Nephron (organoid): ENCODE measurements around the gene ABHD10.
A peak's percentile ranks its signal among the peaks of the same experiment; 100 is the strongest.

ENCODE experiments used
- H3K27ac Mint-ChIP-seq, 3 experiments: 2 replicates each; pipeline ENCODE4 v1.8.0; 2020; ENCODE audit warnings: mixed read lengths in 3 of 3, mild to moderate bottlenecking in 2 of 3, moderate library complexity in 1 of 3
- H3K27me3 Mint-ChIP-seq: 2 replicates; pipeline ENCODE4 v1.8.0; 2021; ENCODE audit warnings: low read depth, mild to moderate bottlenecking, moderate library complexity, mixed read lengths
- H3K36me3 Mint-ChIP-seq: 2 replicates; pipeline ENCODE4 v1.8.0; 2020; ENCODE audit warnings: low read depth, mixed read lengths
- H3K4me1 Mint-ChIP-seq: 2 replicates; pipeline ENCODE4 v1.8.0; 2020; ENCODE audit warnings: mixed read lengths
- H3K4me3 Mint-ChIP-seq, 3 experiments: 2 replicates each; pipeline ENCODE4 v1.8.0; 2020; ENCODE audit warnings: mild to moderate bottlenecking in 3 of 3, mixed read lengths in 3 of 3, moderate library complexity in 2 of 3
- H3K9me3 Mint-ChIP-seq: 2 replicates; pipeline ENCODE4 v1.8.0; 2020; ENCODE audit warnings: mixed read lengths
- CTCF ChIP-seq, 3 experiments: fragments of 200-600 bp; sonication (generic); IDR thresholded peaks; one replicate each; pipeline ENCODE4 v1.5.0; 2021; ENCODE audit warnings: antibody characterized with exemption in 3 of 3; ENCODE audit not compliant: unreplicated experiment in 3 of 3

The ABHD10 gene

GRCh38 chr3:112010636-112011035 lies 31.8 kb downstream of the ABHD10 start:
- Mint-ChIP-seq H3K27me3 (no peaks in the 10 kb centered on the region), H3K9me3 (no peaks in the 10 kb centered on the region), H3K36me3 (peaks cover 7% of the 10 kb centered on the region), H3K27ac (peak overlapping the region; percentile 66 to 91 (median 84)), H3K4me1 (peaks cover 56% of the 10 kb centered on the region), H3K4me3 (no peak overlapping the region)
- TF ChIP-seq CTCF (IDR thresholded peaks at IDR 0.05; ENCODE audit: unreplicated experiment in 3 of 3): no peak

GRCh38 chr3:112011376-112011940 lies 32.6 kb downstream of the ABHD10 start:
- peaks cover 56% of the 10 kb centered on the region for H3K4me1 Mint-ChIP-seq
- no peak overlapping the region for H3K4me3 Mint-ChIP-seq

GRCh38 chr3:112012205-112012992 lies 33.6 kb downstream of the ABHD10 start:
- Mint-ChIP-seq H3K36me3 (peaks cover 7% of the 10 kb centered on the region), H3K27me3 (no peaks in the 10 kb centered on the region), H3K9me3 (no peaks in the 10 kb centered on the region), H3K4me3 (no peak overlapping the region), H3K27ac (peak overlapping the region; percentile 7 to 74 (median 17)), H3K4me1 (peaks cover 54% of the 10 kb centered on the region)
- TF ChIP-seq CTCF (IDR thresholded peaks at IDR 0.05; ENCODE audit: unreplicated experiment in 3 of 3): no peak

More at GRCh38 chr3:112011376-112011940, 32.6 kb downstream of the ABHD10 start:
- Mint-ChIP-seq H3K9me3 (no peaks in the 10 kb centered on the region), H3K36me3 (peaks cover 7% of the 10 kb centered on the region), H3K27ac (peak overlapping the region; percentile 66 to 91 (median 84)), H3K27me3 (no peaks in the 10 kb centered on the region)
- no peak for TF ChIP-seq CTCF (IDR thresholded peaks at IDR 0.05; ENCODE audit: unreplicated experiment in 3 of 3)

- Mint-ChIP-seq H3K9me3 (no peaks in the 10 kb centered on the region), H3K27ac (peak overlapping the region; percentile 7 to 79 (median 19)), H3K36me3 (peaks cover 7% of the 10 kb centered on the region), H3K4me3 (peak overlapping the region in 2 of 3 experiments; percentile 9 to 47), H3K4me1 (peaks cover 49% of the 10 kb centered on the region), H3K27me3 (no peaks in the 10 kb centered on the region)
- peak; percentile 65 to 77 (median 76) for TF ChIP-seq CTCF (IDR thresholded peaks at IDR 0.05; ENCODE audit: unreplicated experiment in 3 of 3)
Observed at GRCh38 chr3:112013058-112013783, 34.4 kb downstream of the ABHD10 start.

GRCh38 chr3:112013784-112014143 lies 34.9 kb downstream of the ABHD10 start:
- no peak for TF ChIP-seq CTCF (IDR thresholded peaks at IDR 0.05; ENCODE audit: unreplicated experiment in 3 of 3)
- Mint-ChIP-seq H3K36me3 (peaks cover 2% of the 10 kb centered on the region), H3K27me3 (no peaks in the 10 kb centered on the region), H3K4me3 (peak overlapping the region in 1 of 3 experiments; percentile 47), H3K4me1 (peaks cover 45% of the 10 kb centered on the region), H3K27ac (peak overlapping the region in 2 of 3 experiments; percentile 19 to 79), H3K9me3 (no peaks in the 10 kb centered on the region)
